GM20431 (cell line): Measurements from ENCODE around the gene DGCR8.

Experiments used
- in situ Hi-C: fragments of 300-500 bp; cut with MseI, MboI; formaldehyde crosslinking; loops from one replicate; pipeline ENCODE4 v1.15.0; 2020; ENCODE audit warnings: low sequenced_read_pairs; ENCODE audit not compliant: unreplicated experiment

The DGCR8 gene

GRCh38 chr22:20147237-20147988 is 67.4 kb downstream of the DGCR8 start:
- in situ Hi-C loops: no loop called here

- in situ Hi-C loops: no loop called here
Observed at GRCh38 chr22:20148414-20148813, 68.4 kb downstream of the DGCR8 start.

- in situ Hi-C loops: loop anchor here (10.0 kb wide), 1 partner anchor 135 kb away; no protein-coding TSS in a partner anchor
Observed at GRCh38 chr22:20149257-20150250, 69.5 kb downstream of the DGCR8 start.

GRCh38 chr22:20150381-20151275 is 70.6 kb downstream of the DGCR8 start, which contains the start of gene CCDC188:
CCDC188 (minus strand) TSS chr22:20151055; CDS start chr22:20150986, 69 bp downstream.
- in situ Hi-C loops: loop anchor here (10.0 kb wide), 1 partner anchor 134 kb away; no protein-coding TSS in a partner anchor

- in situ Hi-C loops: loop anchor here (10.0 kb wide), 1 partner anchor 134 kb away; no protein-coding TSS in a partner anchor
Observed at GRCh38 chr22:20151276-20151588, 71.2 kb downstream of the DGCR8 start.

GRCh38 chr22:20152464-20152890 is 72.4 kb downstream of the DGCR8 start:
- in situ Hi-C loops: loop anchor here (10.0 kb wide), 1 partner anchor 132 kb away; no protein-coding TSS in a partner anchor

- in situ Hi-C loops: loop anchor here (10.0 kb wide), 1 partner anchor 131 kb away; no protein-coding TSS in a partner anchor
Observed at GRCh38 chr22:20153945-20154344, 73.9 kb downstream of the DGCR8 start.

GRCh38 chr22:20154602-20155187 is 74.7 kb downstream of the DGCR8 start:
- in situ Hi-C loops: loop anchor here (10.0 kb wide), 1 partner anchor 130 kb away; no protein-coding TSS in a partner anchor

- in situ Hi-C loops: loop anchor here (10.0 kb wide), 1 partner anchor 129 kb away; no protein-coding TSS in a partner anchor
Observed at GRCh38 chr22:20155330-20156041, 75.4 kb downstream of the DGCR8 start.

- in situ Hi-C loops: loop anchor here (10.0 kb wide), 1 partner anchor 129 kb away; no protein-coding TSS in a partner anchor
Observed at GRCh38 chr22:20156042-20156389, 76.0 kb downstream of the DGCR8 start.

GRCh38 chr22:20156611-20157429 is 76.8 kb downstream of the DGCR8 start:
- in situ Hi-C loops: loop anchor here (10.0 kb wide), 1 partner anchor 128 kb away; no protein-coding TSS in a partner anchor

- in situ Hi-C loops: loop anchor here (10.0 kb wide), 1 partner anchor 127 kb away; no protein-coding TSS in a partner anchor
Observed at GRCh38 chr22:20157430-20158183, 77.6 kb downstream of the DGCR8 start.

- in situ Hi-C loops: loop anchor here (10.0 kb wide), 1 partner anchor 126 kb away; no protein-coding TSS in a partner anchor
Observed at GRCh38 chr22:20158391-20159036, 78.5 kb downstream of the DGCR8 start.

GRCh38 chr22:20159076-20159475 is 79.0 kb downstream of the DGCR8 start:
- in situ Hi-C loops: loop anchor here (10.0 kb wide), 1 partner anchor 126 kb away; no protein-coding TSS in a partner anchor

- in situ Hi-C loops: loop anchor here (10.0 kb wide), 1 partner anchor 125 kb away; no protein-coding TSS in a partner anchor
Observed at GRCh38 chr22:20159531-20159930, 79.5 kb downstream of the DGCR8 start.

GRCh38 chr22:20160041-20160440 is 80.0 kb downstream of the DGCR8 start:
- in situ Hi-C loops: no loop called here
